Measurements from ENCODE around the gene TCF12.

Gene TCF12

DNA sequence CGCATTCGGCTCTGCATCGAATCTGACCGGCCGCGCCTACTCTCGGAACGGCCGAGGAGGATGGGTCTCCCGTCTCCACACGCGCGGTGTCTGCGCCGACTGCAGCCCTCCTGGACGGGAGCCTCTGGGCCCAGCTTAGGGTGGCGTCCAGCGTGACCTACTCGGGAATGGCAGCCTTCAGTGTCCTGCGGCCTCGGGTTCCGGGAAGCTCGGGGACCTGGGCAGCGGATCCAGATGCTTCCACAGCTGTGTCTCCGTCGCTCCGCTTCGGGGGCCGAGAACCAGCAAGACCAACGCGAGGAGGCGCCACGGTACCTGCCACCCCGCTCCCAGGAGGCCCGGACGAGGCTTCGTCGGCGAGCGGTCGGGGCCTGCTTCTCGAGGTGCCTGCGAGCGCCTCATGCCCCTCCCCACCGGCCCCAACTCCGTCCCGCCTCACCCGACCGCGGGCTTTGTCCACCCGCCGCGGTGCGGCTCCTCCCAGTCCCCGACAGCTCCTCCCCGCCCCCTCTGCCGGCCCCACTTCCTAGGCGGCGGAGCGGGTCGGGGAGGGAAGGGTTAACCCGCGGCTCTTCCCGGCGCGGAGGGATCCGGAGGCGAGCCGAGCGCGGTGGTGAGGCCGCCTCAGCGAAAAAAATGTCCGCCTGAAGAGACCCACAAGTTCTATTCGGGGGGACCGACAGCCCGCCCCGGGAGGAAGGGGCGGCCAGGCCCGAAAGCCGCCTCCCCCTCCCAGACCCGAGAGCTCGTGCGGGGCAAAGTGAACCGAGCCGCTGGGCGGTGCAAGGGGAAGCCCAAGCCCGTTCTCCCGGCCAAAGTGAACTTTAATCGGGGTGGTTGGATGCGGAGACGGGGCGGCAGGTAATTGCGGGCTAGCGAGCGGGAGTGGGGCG lies at the start of gene TCF12:
TCF12 (plus strand) TSS at position 599 of the 893 bp plus-strand sequence. CDS start 1,270 bp downstream, outside the sequence.
- DNase-seq (ENCODE audit: low read depth) = peak; percentile 82

GRCh38 chr15:56869573-56869972 lies 48.9 kb upstream of the TCF12 start:
- no peak for DNase-seq (ENCODE audit: low read depth)

- DNase-seq (ENCODE audit: low read depth) = no peak
Observed at GRCh38 chr15:56871185-56871584, 47.3 kb upstream of the TCF12 start.

DNA sequence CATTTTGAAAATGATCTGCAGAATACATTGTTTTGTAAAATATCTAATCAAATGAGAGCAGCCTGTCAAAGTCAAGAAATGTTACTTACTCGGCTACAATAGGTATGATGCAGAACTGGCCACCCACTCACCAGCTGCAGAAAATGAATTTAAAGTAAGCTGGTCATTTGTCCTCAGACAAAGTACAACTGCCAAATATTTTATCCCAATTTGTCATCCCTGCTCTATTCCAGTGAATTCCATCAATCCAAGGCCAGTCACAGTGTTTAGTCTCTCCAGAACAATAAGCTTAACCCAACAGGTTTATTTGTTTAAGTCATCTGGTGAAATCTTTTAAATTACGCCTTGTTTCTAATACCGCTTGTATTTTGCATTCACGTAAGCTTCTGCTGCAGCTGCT lies 46.6 kb upstream of the TCF12 start:
- DNase-seq (ENCODE audit: low read depth) = no peak

DNA sequence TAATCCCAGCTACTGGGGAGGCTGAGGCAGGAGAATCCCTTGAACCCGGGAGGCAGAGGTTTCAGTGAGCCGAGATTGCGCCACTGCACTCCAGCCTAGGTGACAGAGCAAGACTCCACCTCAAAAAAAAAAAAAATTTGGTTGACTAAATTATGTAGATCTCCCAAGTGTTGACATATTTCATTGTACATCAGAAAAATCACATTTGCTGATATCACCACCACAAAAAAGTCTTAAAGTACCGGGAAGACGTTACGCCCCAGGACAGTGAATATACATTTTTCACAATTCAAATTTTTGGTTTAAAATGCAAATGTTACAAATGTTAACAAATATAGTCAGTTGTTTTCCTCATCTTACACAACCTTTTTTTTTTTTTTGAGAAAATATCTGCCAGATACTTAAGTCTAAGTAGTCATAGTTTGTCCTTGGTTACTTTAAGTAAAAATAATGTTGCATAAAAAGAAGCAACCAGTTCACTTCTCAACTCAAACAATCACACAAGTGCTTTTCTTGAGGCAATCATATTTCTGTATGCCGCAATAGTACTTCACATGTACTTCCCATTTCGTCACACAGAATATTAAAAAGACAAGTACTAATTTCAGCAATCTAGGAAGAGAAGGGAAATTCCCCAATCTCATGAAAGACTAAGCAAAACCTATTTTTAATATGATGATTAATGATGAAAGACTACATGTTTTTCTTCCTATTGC lies 41.0 kb upstream of the TCF12 start:
- DNase-seq (ENCODE audit: low read depth) = no peak

DNA sequence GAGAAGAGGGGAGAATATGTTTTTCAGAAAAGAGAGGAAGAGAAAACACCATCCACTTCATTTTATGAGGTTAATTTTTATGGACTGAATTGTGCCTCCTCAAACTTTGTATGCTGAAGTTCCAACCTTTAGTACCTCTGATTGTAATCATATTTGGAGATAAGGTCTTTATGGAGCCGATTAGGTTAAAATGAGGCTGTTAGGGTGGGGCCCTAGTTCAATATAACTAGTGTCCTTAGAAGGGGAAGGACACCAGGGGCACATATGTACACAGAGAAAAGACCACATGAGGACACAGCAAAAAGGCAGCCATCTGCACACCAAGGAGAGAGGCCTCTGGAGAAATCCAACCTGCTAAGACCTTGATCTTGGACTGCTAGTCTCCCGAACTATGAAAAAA lies 38.9 kb upstream of the TCF12 start:
- DNase-seq (ENCODE audit: low read depth) = no peak

- DNase-seq (ENCODE audit: low read depth) = no peak
Observed at GRCh38 chr15:56883088-56883487, 35.4 kb upstream of the TCF12 start.

GRCh38 chr15:56886363-56886931 lies 32.0 kb upstream of the TCF12 start:
- no peak for DNase-seq (ENCODE audit: low read depth)

- DNase-seq (ENCODE audit: low read depth) = peak; percentile 67
Observed at GRCh38 chr15:56886932-56887781, 31.3 kb upstream of the TCF12 start.

DNA sequence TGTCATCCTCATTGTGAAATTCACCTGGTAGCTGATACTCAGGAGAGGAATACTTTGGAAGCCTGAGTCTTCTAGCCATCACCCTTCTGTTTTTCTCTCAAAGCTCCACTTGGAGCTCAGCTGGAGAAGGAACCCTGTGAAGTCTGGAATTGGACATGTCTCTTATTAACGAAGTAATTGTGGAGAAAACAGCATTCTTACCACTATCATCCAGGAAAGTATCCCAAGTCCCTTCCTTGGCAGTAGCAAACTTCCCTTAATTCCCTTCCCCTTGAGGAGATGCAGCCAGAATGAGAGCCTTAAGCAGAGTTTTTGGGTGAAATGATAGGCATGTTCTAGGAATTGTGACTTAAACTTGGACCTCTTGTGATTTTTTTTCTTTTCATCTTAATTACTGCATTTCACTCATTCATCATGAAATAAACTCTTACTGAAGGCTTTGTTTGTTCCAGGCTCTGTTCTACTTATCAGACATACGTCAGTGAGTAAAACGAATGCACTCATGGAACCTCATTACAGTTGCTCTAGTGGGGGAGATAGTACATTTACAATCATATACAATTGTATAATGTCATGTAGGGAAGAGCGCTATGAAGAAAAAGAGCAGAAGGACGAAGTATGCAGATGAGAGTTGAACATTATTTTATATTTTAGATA lies 30.5 kb upstream of the TCF12 start:
- DNase-seq (ENCODE audit: low read depth) = no peak

DNA sequence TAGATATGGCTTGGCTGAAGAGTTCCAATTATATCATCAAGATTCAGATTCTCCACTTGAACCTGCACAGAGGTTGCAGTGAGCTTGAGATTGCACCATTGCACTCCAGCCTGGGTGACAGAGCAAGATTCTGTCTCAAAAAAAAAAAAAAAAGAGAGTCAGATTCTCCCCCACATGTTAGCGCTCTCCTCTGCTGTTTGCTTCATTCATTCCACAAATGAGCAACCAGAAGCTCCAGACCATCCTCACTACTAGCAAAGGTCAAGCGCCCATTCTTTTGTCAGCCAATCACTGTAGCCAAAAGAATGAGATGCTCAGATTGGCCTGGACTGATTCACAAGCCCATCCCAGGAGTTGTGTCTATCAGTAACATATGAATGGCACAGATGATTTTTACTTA lies 28.4 kb upstream of the TCF12 start:
- DNase-seq (ENCODE audit: low read depth) = no peak

DNA sequence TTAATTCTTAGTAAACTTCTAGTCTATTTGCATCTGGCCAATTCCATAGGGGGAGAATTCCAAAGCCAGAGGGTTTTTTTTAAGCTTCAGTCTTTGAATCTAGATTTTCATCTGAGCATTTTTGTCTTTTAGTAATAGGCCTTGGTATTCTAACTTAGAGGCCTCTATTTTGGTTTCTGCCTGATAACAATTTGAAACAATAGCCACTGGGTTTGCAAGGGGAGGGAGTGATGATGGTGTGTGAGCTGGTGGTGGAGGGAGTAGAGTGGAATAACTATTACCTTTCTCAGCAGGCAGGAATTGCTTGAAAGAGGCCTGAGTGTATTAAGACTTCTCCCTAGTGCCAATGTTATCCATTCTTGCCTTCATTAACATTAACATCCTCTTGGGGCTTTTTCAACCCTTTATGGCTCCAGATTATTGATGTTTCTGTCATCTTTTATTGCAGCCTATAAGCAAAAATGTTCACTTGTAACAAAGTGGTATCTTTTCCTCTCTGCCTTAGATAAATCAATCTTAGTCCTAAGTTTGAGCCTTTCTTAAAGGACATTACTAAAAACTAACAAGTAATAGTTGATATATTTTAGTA lies 26.5 kb upstream of the TCF12 start:
- DNase-seq (ENCODE audit: low read depth) = no peak

DNA sequence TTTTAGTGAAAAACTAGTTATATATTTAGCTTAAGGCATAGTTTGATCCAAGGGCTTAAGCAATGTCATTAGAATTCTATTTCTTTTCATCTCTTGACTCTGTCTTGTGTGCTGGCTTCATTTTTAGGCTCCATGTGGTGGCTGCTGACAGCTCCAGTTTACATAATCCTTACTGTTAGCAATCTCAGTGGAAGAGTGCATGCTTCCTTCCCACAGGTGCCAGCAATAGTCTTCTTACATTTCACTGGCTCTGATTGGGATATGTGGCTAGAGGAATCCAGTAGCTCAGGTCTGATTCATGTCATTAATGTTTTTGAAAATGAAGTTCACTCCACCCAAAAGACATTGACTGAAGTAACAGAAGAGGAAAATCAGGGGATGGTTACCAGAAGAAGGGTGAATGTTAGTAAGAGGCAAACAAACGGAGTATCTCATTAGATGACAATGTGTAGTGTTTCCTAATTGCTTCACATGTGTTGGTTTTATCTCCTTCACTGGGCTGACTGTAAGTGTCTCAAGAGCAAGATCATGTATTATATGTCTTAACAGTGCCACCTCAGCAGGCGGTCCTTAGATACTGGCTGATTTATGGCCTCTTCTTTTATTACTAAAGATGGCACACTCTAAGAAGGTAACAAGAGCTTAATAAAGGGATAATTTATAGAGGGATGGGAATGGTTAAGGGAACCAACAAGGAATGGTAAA lies 25.6 kb upstream of the TCF12 start:
- no peak for DNase-seq (ENCODE audit: low read depth)

DNA sequence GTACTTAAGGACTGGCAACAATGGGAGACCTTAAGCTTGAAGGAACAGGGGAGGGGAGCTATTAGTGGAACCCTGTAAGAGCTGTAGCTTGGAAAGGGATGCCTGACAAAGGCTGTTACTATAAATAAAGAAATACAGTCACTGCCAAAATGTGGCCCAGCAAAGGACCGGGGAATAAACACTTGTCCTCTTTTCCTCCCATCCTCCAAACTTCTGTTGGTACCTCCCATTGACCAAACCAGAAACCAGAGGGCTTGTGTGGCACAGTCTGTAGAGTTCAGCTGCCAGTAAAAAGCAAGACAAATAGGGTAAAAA lies 25.1 kb upstream of the TCF12 start:
- DNase-seq (ENCODE audit: low read depth) = no peak

GRCh38 chr15:56894601-56895000 lies 23.8 kb upstream of the TCF12 start:
- DNase-seq (ENCODE audit: low read depth) = no peak

DNA sequence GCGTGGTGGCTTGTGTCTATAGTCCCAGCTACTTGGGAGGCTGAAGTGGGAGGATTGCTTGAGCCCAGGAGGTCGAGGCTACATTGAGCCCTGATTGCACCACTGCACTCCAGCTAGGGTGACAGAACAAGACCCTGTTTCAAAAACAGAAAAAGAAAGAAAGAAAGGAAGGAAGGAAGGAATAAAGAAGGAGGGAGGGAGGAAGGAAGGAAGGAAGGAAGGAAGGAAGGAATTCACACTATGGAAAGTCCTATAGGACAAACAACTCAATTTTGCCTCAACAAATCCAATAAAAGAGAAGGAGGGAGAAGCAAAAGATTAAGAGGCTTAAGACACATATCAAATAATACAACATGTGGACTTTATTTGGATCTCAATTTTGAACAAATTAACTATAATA lies 16.5 kb upstream of the TCF12 start:
- DNase-seq (ENCODE audit: low read depth) = no peak

GRCh38 chr15:56906766-56907165 lies 11.7 kb upstream of the TCF12 start:
- no peak for DNase-seq (ENCODE audit: low read depth)

DNA sequence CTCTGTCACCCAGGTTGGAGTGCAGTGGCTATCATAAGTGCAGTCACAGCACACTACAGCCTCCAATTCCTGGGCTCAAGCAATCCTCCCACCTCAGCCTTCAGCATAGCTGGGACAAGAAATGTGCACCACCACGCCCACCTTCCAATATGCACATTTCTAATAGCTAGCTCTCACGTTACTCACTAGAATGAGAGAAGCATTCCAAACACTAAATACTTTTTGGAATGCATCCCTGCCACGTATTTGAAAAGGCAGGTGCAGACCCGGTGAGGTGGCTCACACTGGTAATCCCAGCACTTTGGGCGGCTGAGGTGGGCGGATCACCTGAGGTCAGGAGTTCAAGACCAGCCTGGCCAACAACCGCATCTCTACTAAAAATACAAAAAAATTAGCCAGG lies 7.6 kb upstream of the TCF12 start:
- no peak for DNase-seq (ENCODE audit: low read depth)

- DNase-seq (ENCODE audit: low read depth) = no peak
Observed at GRCh38 chr15:56913241-56913640, 5.2 kb upstream of the TCF12 start.

DNA sequence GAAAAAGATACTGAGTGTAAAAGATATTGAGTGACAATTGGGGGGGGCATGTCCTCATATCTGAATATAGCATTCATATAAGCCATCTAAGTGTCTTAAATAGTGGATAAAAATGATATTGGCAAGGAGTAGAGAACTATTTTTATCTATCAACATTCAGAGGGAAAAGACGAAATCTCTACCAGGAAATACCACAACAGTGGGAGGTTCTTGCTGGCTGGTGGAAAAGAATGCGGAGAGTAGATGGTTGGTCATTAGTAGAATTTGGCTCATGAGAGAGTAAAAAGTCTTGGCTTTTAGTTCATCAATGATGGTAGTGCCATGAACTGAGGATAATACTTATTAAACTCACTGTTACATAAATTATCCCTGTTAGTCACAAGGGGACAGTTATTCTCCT lies 4.8 kb upstream of the TCF12 start:
- DNase-seq (ENCODE audit: low read depth) = no peak

GRCh38 chr15:56915888-56916287 lies 2.6 kb upstream of the TCF12 start:
- no peak for DNase-seq (ENCODE audit: low read depth)
